ENCODE results near the gene SYNC. TPM values are rescaled to one million over a fixed set of nuclear protein-coding genes. Genes with fewer than 3 reads are reported as not detected.

SYNC gene
- total and polyA plus RNA-seq, 2 of the 8 experiments (the other 6 are each of a cell fraction or from before 2014, with no cell fraction given) = 0.06 to 0.17 TPM

DNA sequence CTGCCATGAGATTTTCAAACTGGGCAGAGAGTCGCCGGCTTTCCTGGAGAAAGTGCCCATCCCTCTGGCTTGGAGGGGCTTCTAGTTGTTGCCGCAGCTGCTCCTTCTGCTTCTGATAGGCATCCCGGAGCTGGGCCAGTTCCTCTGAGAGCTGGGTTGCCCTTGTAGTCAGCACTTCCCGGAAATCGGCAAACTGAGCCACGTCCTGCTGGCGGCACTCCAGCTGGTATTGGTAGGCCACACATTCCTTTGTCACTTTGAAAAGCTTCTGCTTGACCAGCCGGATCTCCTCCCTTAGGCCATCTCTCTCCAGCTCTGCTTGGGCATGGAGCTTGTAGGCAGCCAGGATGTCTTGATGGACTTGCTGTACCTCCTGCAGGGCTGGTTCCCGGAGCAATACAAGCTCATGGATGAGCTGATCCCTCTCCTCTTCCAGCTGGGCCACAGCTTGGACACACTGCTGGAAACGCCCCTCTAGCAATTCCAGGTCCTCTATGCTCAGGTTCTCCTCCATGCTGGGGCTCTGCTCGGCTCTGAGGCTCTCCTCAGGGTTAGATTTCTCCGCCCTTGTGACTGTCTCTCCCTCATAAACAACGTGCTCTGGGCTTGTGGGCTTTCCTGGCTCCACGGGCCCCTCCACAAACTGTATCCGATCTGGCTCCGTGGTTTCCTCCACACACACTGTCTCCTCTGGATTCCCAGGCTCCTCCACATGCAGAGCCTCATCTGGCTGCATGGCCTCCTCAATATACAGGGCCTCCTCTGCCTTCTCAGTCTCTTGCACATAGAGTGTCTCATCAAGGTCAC lies 7.3 kb downstream of the SYNC start:
- no peak overlapping the region for H3K18ac ChIP-seq (ENCODE audit: extremely low read depth, low read length)
- H3K56ac ChIP-seq (replicated peaks; ENCODE audit: insufficient read length, low read depth, low read length) = no peak overlapping the region
- H4K5ac ChIP-seq (ENCODE audit: insufficient read length, low read depth, low read length) = no peak overlapping the region
- no peak overlapping the region for H3K4ac ChIP-seq (replicated peaks; ENCODE audit: insufficient read length, low read depth, low read length)
- H2BK5ac ChIP-seq (ENCODE audit: low read depth, low read length) = no peak overlapping the region
- no peak overlapping the region for H3K27ac ChIP-seq (ENCODE audit: low read depth, low read length)
- H3K4me3 ChIP-seq (ENCODE audit: extremely low read depth in 1 of 4, insufficient read depth in 2 of 4, low read depth in 3 of 4, low read length in 4 of 4) = no peak overlapping the region
- no peak overlapping the region for H3K14ac ChIP-seq (ENCODE audit: insufficient read length)
- H3K79me2 ChIP-seq (ENCODE audit: control insufficient read depth in 1 of 2, insufficient read depth in 2 of 2, low read length in 2 of 2) = no peaks in the 10 kb centered on the region
- H2BK15ac ChIP-seq (ENCODE audit: low read length) = no peak overlapping the region
- no peaks in the 10 kb centered on the region for H3K23me2 ChIP-seq (ENCODE audit: low read depth, low read length)
- no peak overlapping the region for H2AFZ ChIP-seq (ENCODE audit: low read length)
- TF ChIP-seq ZNF274 (IDR thresholded peaks at IDR 0.05; ENCODE audit: borderline replicate concordance, extremely low read depth, low read length) = no peak
- TF ChIP-seq JUN (IDR thresholded peaks at IDR 0.05; ENCODE audit: low read depth, low read length) = no peak
- TF ChIP-seq RXRA (IDR thresholded peaks at IDR 0.05; ENCODE audit: insufficient read depth, low read depth, low read length) = no peak
- TF ChIP-seq KDM1A (IDR thresholded peaks at IDR 0.05; ENCODE audit: borderline replicate concordance, low read length) = no peak
- no peak for TF ChIP-seq BCL11A (IDR thresholded peaks at IDR 0.05; ENCODE audit: low read depth in 2 of 2, low read length in 2 of 2)
- TF ChIP-seq SUZ12 (IDR thresholded peaks at IDR 0.05; ENCODE audit: low read length) = no peak
- no peak for TF ChIP-seq SP2 (IDR thresholded peaks at IDR 0.05; ENCODE audit: low read length)
- no peak for TF ChIP-seq RNF2 (IDR thresholded peaks at IDR 0.05; ENCODE audit: borderline replicate concordance, low read depth, low read length, missing control alignments, poor library complexity, severe bottlenecking)
- no peak for TF ChIP-seq CBX5 (IDR thresholded peaks at IDR 0.05; ENCODE audit: low read depth, low read length)
- FAIRE-seq (no peak), DNase-seq (ENCODE audit: low read depth in 1 of 2, low spot score in 2 of 2) (no peak)
- POLR2A ChIA-PET (ENCODE audit: partially characterized antibody) = interaction anchor here (0.6 to 15.0 kb wide), 8 partner anchors 12 to 541 kb away, joined by 3 to 124 read pairs (median 5); no protein-coding TSS in a partner anchor
- no peaks in the 10 kb centered on the region for H4K20me1 ChIP-seq (replicated peaks in 1 of 2; ENCODE audit: control insufficient read depth in 1 of 2, insufficient read depth in 2 of 2, low read length in 2 of 2)
- H2BK120ac ChIP-seq (replicated peaks; ENCODE audit: low read depth, low read length) = no peak overlapping the region
- no peaks in the 10 kb centered on the region for H3K4me1 ChIP-seq (replicated peaks in 1 of 4; ENCODE audit: control insufficient read depth in 3 of 4, insufficient read depth in 4 of 4, low read length in 3 of 4)
- no peaks in the 10 kb centered on the region for H3K79me1 ChIP-seq (ENCODE audit: low read depth, low read length)
- H3K9me3 ChIP-seq (ENCODE audit: insufficient read depth in 2 of 2, low read depth in 1 of 2, low read length in 1 of 2) = peaks cover 0 to 2% of the 10 kb centered on the region in 2 experiments; a peak in 1 of 4 replicates
- no peak overlapping the region for H2AK5ac ChIP-seq (ENCODE audit: low read depth, low read length)
- no peaks in the 10 kb centered on the region for H3K27me3 ChIP-seq (replicated peaks in 1 of 4; ENCODE audit: control insufficient read depth in 3 of 4, extremely low read depth in 1 of 4, insufficient read depth in 3 of 4, low read length in 3 of 4)
- H2BK20ac ChIP-seq (ENCODE audit: low read length) = no peak overlapping the region
- no peak overlapping the region for H3K9ac ChIP-seq (replicated peaks in 1 of 4; ENCODE audit: extremely low read depth in 1 of 4, low read depth in 3 of 4, low read length in 3 of 4)
- H4K8ac ChIP-seq (ENCODE audit: extremely low read depth, insufficient read depth, low read length) = no peak overlapping the region; the same call in 1 of the 2 replicates
- no peak overlapping the region for H3K4me2 ChIP-seq (ENCODE audit: insufficient read depth in 1 of 2, low read depth in 2 of 2, low read length in 2 of 2)
- H2BK12ac ChIP-seq (ENCODE audit: low read depth, low read length) = no peak overlapping the region
- no peak overlapping the region for H3K23ac ChIP-seq (ENCODE audit: insufficient read length)
- WGBS, 2 experiments (ENCODE audit: extremely low coverage in 1 of 2, insufficient coverage in 1 of 2, insufficient read length in 1 of 2, insufficient replicate concordance in 2 of 2, low coverage in 1 of 2, low lambda C conversion rate in 2 of 2, missing lambda C conversion rate in 1 of 2) = 89% methylated on average over 17 of the region's 17 CpGs; no CpG with 5 or more reads in 1 of the 2 experiments
- H4K91ac ChIP-seq (replicated peaks; ENCODE audit: insufficient read length, low read length) = no peak overlapping the region
- CTCF ChIA-PET (ENCODE audit: partially characterized antibody) = interaction anchor here (0.6 to 2.3 kb wide), 6 partner anchors 15 to 177 kb away, joined by 3 to 18 read pairs (median 4); no protein-coding TSS in a partner anchor
- no peaks in the 10 kb centered on the region for H3K36me3 ChIP-seq (ENCODE audit: control insufficient read depth in 2 of 4, insufficient read depth in 4 of 4, low read length in 3 of 4)
